Loucy (cell line): ENCODE measurements around the gene QPRT.
"Not testable (repeated sequence)": the region's sequence is repeated elsewhere in the genome, so short reads cannot be mapped to it uniquely, and the experiment has no call there.

ENCODE experiments used
- H2AFZ ChIP-seq: fragments of 200-600 bp; sonication (generic); 2 replicates; pipeline ENCODE4 v1.6.0; 2016; ENCODE audit warnings: antibody characterized with exemption, mild to moderate bottlenecking, low read length, moderate library complexity
- H3F3A ChIP-seq: fragments of 200-600 bp; 2 replicates; pipeline ENCODE4 v1.6.0; 2016; ENCODE audit warnings: antibody characterized with exemption, low read depth, mild to moderate bottlenecking
- H3K27me3 ChIP-seq: fragments of 200-600 bp; sonication (generic); 2 replicates; pipeline ENCODE4 v1.6.1; 2014; ENCODE audit warnings: low read length, mild to moderate bottlenecking; ENCODE audit not compliant: insufficient read depth, poor library complexity, severe bottlenecking
- H3K36me3 ChIP-seq: fragments of 200-600 bp; sonication (generic); 2 replicates; pipeline ENCODE4 v1.6.1; 2016; ENCODE audit warnings: low read length; ENCODE audit not compliant: insufficient read depth
- H3K4me1 ChIP-seq: fragments of 200-600 bp; sonication (generic); 2 replicates; pipeline ENCODE4 v1.5.1; 2014; ENCODE audit warnings: low read length, mild to moderate bottlenecking; ENCODE audit not compliant: insufficient read depth, poor library complexity, severe bottlenecking
- H3K4me2 ChIP-seq: fragments of 200-600 bp; sonication (generic); 2 replicates; pipeline ENCODE4 v1.6.0; 2014; ENCODE audit warnings: antibody characterized with exemption, low read length, low read depth, mild to moderate bottlenecking; ENCODE audit not compliant: poor library complexity, severe bottlenecking
- H3K4me3 ChIP-seq: fragments of 200-600 bp; sonication (generic); 2 replicates; pipeline ENCODE4 v1.5.1; 2014; ENCODE audit warnings: low read length, mild to moderate bottlenecking, mixed read lengths; ENCODE audit not compliant: poor library complexity, severe bottlenecking
- H3K79me2 ChIP-seq: fragments of 200-600 bp; sonication (generic); 2 replicates; pipeline ENCODE4 v1.6.1; 2014; ENCODE audit warnings: low read length; ENCODE audit not compliant: insufficient read depth
- H3K9ac ChIP-seq: fragments of 200-600 bp; sonication (generic); 2 replicates; pipeline ENCODE4 v1.6.0; 2014; ENCODE audit warnings: mild to moderate bottlenecking, low read depth, low read length, moderate library complexity; ENCODE audit not compliant: poor library complexity, severe bottlenecking
- H3K9me2 ChIP-seq: fragments of 200-600 bp; sonication (generic); replicated peaks from 2 replicates; pipeline ENCODE4 v1.6.1; 2016; ENCODE audit warnings: low read depth, low read length, mixed read lengths
- H3K9me3 ChIP-seq: fragments of 200-600 bp; sonication (generic); 2 replicates; pipeline ENCODE4 v1.6.1; 2014; ENCODE audit warnings: mild to moderate bottlenecking, antibody characterized with exemption, low read length, low read depth; ENCODE audit not compliant: insufficient read depth
- H4K20me1 ChIP-seq: fragments of 200-600 bp; sonication (generic); 2 replicates; pipeline ENCODE4 v1.6.0; 2014; ENCODE audit warnings: antibody characterized with exemption, low read length, mild to moderate bottlenecking; ENCODE audit not compliant: insufficient read depth, poor library complexity, severe bottlenecking
- CTCF ChIP-seq: fragments of 200-600 bp; sonication (generic); conservative IDR thresholded peaks from 2 replicates; pipeline ENCODE4 v1.5.1; 2014; ENCODE audit warnings: mild to moderate bottlenecking, antibody characterized with exemption, low read length
- EZH2phosphoT487 ChIP-seq: fragments of 200-600 bp; IDR thresholded peaks from 2 replicates; pipeline ENCODE4 v1.6.1; 2018; ENCODE audit warnings: antibody characterized with exemption, mild to moderate bottlenecking, moderate library complexity, borderline replicate concordance

Gene QPRT

GRCh38 chr16:29729116-29729521 is 50.1 kb downstream of the QPRT start:
- Histone ChIP-seq H2AFZ (peak overlapping the region; percentile 87; the same call in 1 of the 2 replicates), H3K79me2 (no peaks in the 10 kb centered on the region), H3K4me3 (no peak overlapping the region), H3K27me3 (no peaks in the 10 kb centered on the region), H3F3A (no peaks in the 10 kb centered on the region), H3K9me2 (no peaks in the 10 kb centered on the region), H4K20me1 (no peaks in the 10 kb centered on the region), H3K4me1 (no peaks in the 10 kb centered on the region), H3K36me3 (no peaks in the 10 kb centered on the region), H3K9me3 (no peaks in the 10 kb centered on the region), H3K4me2 (no peak overlapping the region), H3K9ac (no peak overlapping the region)
- TF ChIP-seq CTCF (peak; percentile 81), EZH2phosphoT487 (no peak)

GRCh38 chr16:29730649-29731048 is 51.7 kb downstream of the QPRT start:
- Histone ChIP-seq H3K9me2 (no peaks in the 10 kb centered on the region), H3K9me3 (no peaks in the 10 kb centered on the region), H3K4me3 (no peak overlapping the region), H4K20me1 (no peaks in the 10 kb centered on the region), H3K4me1 (no peaks in the 10 kb centered on the region), H3F3A (no peaks in the 10 kb centered on the region), H3K36me3 (no peaks in the 10 kb centered on the region), H3K4me2 (no peak overlapping the region), H3K79me2 (no peaks in the 10 kb centered on the region), H3K27me3 (no peaks in the 10 kb centered on the region), H3K9ac (no peak overlapping the region), H2AFZ (peak overlapping the region; percentile 13; the same call in 1 of the 2 replicates)
- no peak for TF ChIP-seq EZH2phosphoT487
- TF ChIP-seq CTCF: no peak

- not testable (repeated sequence) for H3F3A ChIP-seq, H3K4me2 ChIP-seq, H3K4me1 ChIP-seq, H3K36me3 ChIP-seq, H3K4me3 ChIP-seq, H3K9me2 ChIP-seq, H3K79me2 ChIP-seq, H4K20me1 ChIP-seq, H2AFZ ChIP-seq, H3K27me3 ChIP-seq, H3K9me3 ChIP-seq, H3K9ac ChIP-seq
Measured at GRCh38 chr16:29731768-29732601, 53.0 kb downstream of the QPRT start.

GRCh38 chr16:29734786-29735185 is 55.8 kb downstream of the QPRT start:
- H3K79me2 ChIP-seq: no peaks in the 10 kb centered on the region
- H3K4me3 ChIP-seq: no peak overlapping the region
- H3F3A ChIP-seq: no peaks in the 10 kb centered on the region; the same call in 1 of the 2 replicates
- no peak overlapping the region for H3K9ac ChIP-seq
- no peak for TF ChIP-seq CTCF
- TF ChIP-seq EZH2phosphoT487: no peak
- no peak overlapping the region for H3K4me2 ChIP-seq
- no peaks in the 10 kb centered on the region for H3K9me3 ChIP-seq
- peak overlapping the region; percentile 23; the same call in 1 of the 2 replicates for H2AFZ ChIP-seq
- no peaks in the 10 kb centered on the region for H3K9me2 ChIP-seq
- H4K20me1 ChIP-seq: no peaks in the 10 kb centered on the region
- peaks cover 18% of the 10 kb centered on the region for H3K4me1 ChIP-seq
- no peaks in the 10 kb centered on the region for H3K36me3 ChIP-seq
- no peaks in the 10 kb centered on the region for H3K27me3 ChIP-seq
